GM19467 (cell line): ENCODE results near the gene YIF1A.

Source experiments
- ATAC-seq: cut with Tn5 transposase; IDR thresholded peaks from one replicate; pipeline ENCODE4 v1.9.1; 2021; ENCODE audit warnings: mild to moderate bottlenecking, moderate library complexity; ENCODE audit not compliant: unreplicated experiment

YIF1A gene, protein sequence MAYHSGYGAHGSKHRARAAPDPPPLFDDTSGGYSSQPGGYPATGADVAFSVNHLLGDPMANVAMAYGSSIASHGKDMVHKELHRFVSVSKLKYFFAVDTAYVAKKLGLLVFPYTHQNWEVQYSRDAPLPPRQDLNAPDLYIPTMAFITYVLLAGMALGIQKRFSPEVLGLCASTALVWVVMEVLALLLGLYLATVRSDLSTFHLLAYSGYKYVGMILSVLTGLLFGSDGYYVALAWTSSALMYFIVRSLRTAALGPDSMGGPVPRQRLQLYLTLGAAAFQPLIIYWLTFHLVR

DNA sequence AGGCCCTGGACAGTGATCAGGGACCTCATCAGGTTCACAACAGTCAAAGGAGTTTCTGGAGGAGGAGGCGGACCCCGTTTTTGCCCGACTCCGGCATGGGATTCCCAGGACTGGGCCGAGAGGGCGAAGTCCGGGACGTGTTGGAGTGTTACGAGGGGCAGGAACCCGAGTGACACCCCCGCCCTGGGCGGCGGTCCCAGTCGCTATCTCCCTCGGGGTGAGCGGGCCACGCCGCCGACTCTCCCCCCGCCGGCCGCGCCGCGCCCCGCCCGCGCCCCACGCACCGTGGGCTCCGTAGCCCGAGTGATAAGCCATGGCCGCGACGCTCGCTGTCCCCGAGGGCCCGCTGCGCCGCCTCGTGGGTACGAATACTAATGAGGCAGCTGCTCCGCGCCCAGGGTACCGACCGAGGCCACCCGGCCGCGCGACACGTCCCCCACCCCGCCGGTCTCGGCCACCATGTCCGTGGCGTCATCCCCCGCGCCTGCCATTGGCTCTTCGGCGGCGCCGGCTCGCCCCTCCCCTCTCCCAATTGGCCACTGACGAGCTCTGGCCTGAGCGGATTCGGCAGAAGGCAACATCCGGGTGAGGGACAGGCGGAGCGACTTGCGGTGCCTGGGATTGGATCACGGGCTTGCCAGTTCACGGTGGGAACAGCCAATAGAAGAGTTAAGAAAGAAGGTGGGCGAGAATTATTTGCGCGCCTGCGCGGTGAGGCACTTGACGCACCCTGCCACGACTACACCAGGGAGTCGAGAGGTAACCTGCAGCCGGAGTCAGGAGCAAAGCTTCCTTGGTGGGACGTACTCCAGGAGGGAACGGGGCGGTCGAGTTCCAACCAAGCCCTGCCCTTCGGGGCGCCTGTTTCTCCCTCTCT lies at the start of gene YIF1A:
Gene YIF1A (minus strand): TSS at position 473 of the 877 bp plus-strand sequence. CDS start 158 bp downstream, at position 315.
- ATAC-seq: peak; percentile 88

- no peak for ATAC-seq
These were observed 48.4 kb upstream of the YIF1A start for GRCh38 chr11:66337103-66337899.

GRCh38 chr11:66336234-66337102 lies 47.5 kb upstream of the YIF1A start, which contains the start of gene RIN1:
TSS of gene RIN1 (minus strand) at chr11:66336434. CDS start at chr11:66336402, 32 bp downstream.
- ATAC-seq: peak; percentile 44

DNA sequence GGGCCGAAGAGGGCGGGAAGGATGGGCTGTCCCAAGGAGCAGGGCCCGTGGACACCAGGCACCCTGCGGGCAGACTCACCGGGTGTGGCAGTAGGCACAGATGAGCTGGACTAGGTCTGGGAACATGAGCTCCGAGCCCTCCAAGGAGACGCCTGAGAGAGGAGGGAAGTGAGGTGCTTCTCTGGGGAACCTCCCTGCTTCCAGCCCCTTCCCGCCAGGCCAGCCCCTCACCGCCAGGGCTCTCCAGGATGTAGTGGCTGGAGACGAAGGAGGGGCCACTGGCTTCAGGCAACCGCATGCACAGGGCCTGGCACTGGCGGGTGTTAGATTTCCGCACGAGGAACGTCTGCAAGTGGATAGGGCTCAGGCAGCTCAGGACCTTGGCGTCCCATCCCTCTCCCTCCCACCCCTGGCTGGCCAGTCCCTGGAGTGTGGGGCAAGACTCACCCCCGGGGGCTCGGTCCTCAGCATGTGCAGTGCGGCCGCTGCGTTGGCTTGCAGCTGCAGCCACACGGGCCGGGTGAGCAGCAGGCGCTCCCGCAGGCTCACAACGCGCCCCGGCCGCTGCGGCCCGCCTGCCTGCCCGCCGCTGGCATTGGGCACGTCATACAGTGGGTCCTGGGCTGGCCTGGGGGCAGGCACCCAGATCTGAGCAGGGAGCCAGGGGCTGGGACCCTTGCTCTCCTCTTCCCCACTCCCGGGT lies 46.7 kb upstream of the YIF1A start:
- no peak for ATAC-seq

GRCh38 chr11:66334605-66335442 lies 45.9 kb upstream of the YIF1A start:
- no peak for ATAC-seq

GRCh38 chr11:66333896-66334604 lies 45.1 kb upstream of the YIF1A start:
- ATAC-seq: no peak

DNA sequence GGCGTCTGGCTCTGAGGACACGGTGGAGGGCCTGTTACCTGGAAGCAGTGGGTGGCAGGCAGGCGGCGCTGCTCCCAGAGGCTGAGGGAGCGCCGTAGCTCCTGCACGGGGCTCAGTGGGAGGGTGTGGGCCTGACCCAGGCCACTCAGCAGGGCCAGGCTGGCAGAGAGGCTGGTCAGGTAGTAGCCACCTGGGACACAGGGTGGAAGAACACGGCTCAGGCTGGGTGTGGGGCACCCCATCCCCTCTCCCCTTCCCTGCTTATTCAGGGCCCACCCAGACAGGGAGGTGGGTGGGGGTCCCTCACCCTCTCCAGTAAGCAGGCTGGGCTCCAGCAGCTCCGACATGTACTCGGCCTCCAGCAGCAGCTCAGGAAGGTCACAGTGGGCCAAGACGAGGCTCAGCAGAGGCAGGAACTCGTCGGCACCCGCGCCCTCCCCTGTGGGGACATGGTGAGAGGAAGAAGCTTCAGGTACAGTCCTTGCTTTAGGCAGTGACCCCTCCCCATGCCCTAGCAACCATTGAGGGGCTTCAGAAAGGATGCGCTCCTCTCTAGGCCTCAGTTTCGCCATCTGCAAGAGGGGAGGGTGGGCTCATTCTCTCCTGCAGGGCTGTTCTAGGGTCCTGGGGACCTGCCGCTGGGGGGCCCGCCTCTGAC lies 44.4 kb upstream of the YIF1A start:
- ATAC-seq: no peak

GRCh38 chr11:66332371-66333219 lies 43.7 kb upstream of the YIF1A start:
- no peak for ATAC-seq

GRCh38 chr11:66331542-66332370 lies 42.8 kb upstream of the YIF1A start:
- ATAC-seq: no peak

DNA sequence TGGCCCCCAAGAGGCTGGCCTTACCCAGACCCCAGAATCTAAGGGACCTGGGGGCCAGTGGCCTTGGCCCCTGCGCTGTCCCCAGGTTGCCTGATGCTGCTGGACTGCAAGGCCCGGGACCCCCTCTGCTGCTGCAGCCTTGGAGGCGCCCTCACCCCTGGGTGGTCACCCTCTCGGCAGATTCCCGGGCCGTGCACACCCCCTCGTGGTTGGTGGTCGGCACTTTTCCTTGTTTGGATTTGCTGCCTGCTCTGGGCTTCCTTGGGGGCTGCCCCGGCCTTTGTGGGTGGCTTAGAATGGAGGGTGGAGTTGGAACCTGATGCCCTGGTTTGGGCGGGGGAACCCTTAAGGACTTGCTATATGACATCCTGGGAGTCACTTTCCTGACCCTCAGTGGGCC lies 42.0 kb upstream of the YIF1A start:
- ATAC-seq: no peak

DNA sequence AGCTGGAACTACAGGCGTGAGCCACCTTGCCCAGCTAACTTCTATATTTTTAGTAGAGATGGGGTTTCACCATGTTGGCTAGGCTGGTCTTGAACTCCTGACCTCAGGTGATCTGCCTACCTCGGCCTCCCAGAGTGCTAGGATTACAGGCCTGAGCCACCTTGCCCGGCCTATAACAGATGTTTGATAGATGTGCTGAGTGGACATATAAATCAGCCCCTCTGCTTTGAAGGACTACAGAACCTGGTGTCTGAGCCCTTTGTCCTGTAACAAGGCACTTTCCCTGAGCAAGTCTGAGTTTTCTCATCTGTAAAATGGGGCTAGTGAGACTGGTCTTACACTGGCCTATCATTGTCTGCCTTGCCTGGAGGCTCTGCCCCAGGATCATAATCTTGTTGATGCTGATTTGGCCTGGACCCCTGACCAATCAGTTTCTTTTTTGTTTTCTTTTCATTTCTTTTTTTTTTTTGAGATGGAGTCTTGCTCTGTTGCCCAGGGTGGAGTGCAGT lies 40.3 kb upstream of the YIF1A start:
- ATAC-seq: no peak

GRCh38 chr11:66328302-66329144 lies 39.6 kb upstream of the YIF1A start:
- peak; percentile 51 for ATAC-seq

DNA sequence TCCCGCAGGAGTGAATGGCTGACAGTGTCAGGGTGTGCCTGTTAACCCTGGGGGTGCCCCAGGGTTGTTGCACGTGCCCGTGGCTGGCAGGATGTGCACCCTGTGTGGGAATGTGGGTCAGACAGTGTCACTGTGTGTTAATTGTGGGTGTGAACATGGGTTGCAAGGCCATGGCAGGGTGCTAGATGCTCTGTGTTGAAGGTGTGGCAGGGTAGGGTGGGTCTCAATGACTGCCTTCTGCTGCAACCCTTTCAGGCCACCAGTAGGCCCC lies 39.0 kb upstream of the YIF1A start:
- peak; percentile 15 for ATAC-seq

GRCh38 chr11:66327171-66328030 lies 38.5 kb upstream of the YIF1A start:
- ATAC-seq: no peak
